Muscle of leg (tissue), 11 donors: Measurements from ENCODE around the gene GDPD2. TPM values are rescaled to one million over a fixed set of nuclear protein-coding genes. Genes with fewer than 3 reads are reported as not detected.

Source experiments
- DNase-seq: peaks from one replicate; pipeline ENCODE4 v3.0.0; 2013
- H3K27ac ChIP-seq: one replicate; pipeline ENCODE4 v1.5.1; 2013; ENCODE audit warnings: mild to moderate bottlenecking, low read length, control low read depth
- H3K27me3 ChIP-seq: one replicate; pipeline ENCODE4 v1.6.1; 2013; ENCODE audit warnings: low read length; ENCODE audit not compliant: control insufficient read depth, insufficient read depth
- H3K36me3 ChIP-seq: one replicate; pipeline ENCODE4 v1.6.1; 2013; ENCODE audit warnings: low read length; ENCODE audit not compliant: control insufficient read depth, insufficient read depth
- H3K4me1 ChIP-seq: one replicate; pipeline ENCODE4 v1.6.1; 2013; ENCODE audit warnings: low read length; ENCODE audit not compliant: control insufficient read depth, insufficient read depth
- H3K4me3 ChIP-seq: one replicate; pipeline ENCODE4 v1.5.1; 2013; ENCODE audit warnings: low read length, control low read depth
- H3K9me3 ChIP-seq: replicated peaks from 2 replicates; pipeline ENCODE4 v1.6.1; 2013; ENCODE audit warnings: low read depth, low read length; ENCODE audit not compliant: control insufficient read depth
- WGBS: methylation state at CpG from one replicate; pipeline ENCODE4 v1.1.5; 2013; ENCODE audit warnings: missing lambda C conversion rate; ENCODE audit not compliant: insufficient coverage; 5-methylcytosine and 5-hydroxymethylcytosine counted together
- polyA plus RNA-seq, 8 donors: library from polyadenylated mRNA; unstranded; fragments of 120-200 nt; gene quantifications; one replicate each; pipeline versions ENCODE4 v1.2.1 to v1.2.3, GENCODE V29; 2013; ENCODE audit warnings: inconsistent platforms in 1 of 8, low replicate concordance in 1 of 8; ENCODE audit not compliant: insufficient read length in 8 of 8, insufficient read depth in 1 of 8
- total RNA-seq: library from RNA; stranded (reverse); fragments of 120-200 nt; gene quantifications from one replicate; pipeline ENCODE4 v1.2.4, GENCODE V29; 2013

GDPD2 gene
- total and polyA plus RNA-seq, 9 donors = 0.09 to 1.0 (median 0.49) TPM

DNA sequence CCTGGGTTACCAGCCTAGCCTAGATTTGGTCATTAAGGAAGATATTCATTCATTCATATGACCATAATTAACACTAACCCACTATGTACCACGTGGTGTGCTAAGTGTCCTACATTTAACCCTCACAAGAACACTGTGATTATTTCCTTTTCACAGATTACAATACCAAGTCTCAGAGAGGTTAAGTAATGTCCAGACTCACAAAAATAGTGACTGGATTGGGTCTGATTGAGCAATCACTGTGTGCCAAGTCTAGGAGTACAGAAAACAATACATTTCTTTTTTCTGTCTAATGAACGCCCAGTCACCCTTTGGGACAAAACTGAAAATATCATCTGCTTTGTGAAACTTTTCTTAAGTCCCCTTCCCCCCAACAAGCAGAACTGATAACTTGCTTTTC is 13.9 kb downstream of the GDPD2 start:
- 57% methylated on average over 1 of the region's 2 CpGs for WGBS
- Histone ChIP-seq H3K9me3 (no peaks in the 10 kb centered on the region), H3K36me3 (no peaks in the 10 kb centered on the region), H3K4me3 (no peak overlapping the region), H3K4me1 (peaks cover 17% of the 10 kb centered on the region), H3K27me3 (peaks cover 46% of the 10 kb centered on the region), H3K27ac (no peak overlapping the region)
- DNase-seq = no peak

DNA sequence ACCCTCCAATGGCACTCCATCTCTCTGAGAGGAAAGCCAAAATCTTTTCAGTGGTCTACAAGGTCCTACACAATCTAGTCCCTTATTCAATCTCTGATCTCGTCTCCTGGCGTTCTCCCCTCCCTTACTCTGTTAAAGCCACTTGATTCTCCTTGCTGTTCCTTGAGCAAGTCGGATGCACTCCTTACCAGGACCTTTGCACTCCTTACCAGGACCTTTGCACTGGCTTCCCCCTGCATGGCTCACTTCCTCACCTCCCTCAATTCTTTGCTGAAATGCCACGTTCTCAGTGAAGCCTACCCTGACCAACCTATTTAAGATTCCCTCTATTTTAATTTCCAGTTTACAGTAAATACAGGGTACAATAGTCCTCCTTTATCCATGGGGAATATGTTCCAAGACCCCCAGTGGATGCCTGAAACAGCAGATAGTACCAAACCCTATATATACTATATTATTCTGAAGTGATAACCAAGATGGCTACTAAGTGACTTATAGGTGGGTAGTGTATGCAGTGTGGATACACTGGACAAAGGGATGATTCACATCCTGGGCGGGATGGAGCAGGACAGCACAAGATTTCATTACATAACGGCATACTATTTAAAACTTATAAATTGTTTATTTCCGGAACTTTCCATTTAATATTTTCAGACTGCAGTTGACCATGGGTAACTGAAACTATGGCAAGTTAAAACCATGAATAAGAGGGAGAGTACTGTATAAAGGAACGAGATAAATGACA is 15.0 kb downstream of the GDPD2 start:
- Histone ChIP-seq H3K27me3 (peaks cover 43% of the 10 kb centered on the region), H3K4me1 (peaks cover 17% of the 10 kb centered on the region), H3K9me3 (no peaks in the 10 kb centered on the region), H3K27ac (no peak overlapping the region), H3K4me3 (no peak overlapping the region), H3K36me3 (no peaks in the 10 kb centered on the region)
- DNase-seq = no peak
- WGBS = 60% methylated on average over 4 of the region's 8 CpGs

GRCh38 chrX:70439016-70439415 is 15.9 kb downstream of the GDPD2 start:
- Histone ChIP-seq H3K27me3 (peaks cover 50% of the 10 kb centered on the region), H3K27ac (no peak overlapping the region), H3K4me3 (no peak overlapping the region), H3K36me3 (no peaks in the 10 kb centered on the region), H3K9me3 (no peaks in the 10 kb centered on the region), H3K4me1 (peaks cover 12% of the 10 kb centered on the region)
- no peak for DNase-seq
- no CpG with 5 or more reads among the region's 1 CpG for WGBS

DNA sequence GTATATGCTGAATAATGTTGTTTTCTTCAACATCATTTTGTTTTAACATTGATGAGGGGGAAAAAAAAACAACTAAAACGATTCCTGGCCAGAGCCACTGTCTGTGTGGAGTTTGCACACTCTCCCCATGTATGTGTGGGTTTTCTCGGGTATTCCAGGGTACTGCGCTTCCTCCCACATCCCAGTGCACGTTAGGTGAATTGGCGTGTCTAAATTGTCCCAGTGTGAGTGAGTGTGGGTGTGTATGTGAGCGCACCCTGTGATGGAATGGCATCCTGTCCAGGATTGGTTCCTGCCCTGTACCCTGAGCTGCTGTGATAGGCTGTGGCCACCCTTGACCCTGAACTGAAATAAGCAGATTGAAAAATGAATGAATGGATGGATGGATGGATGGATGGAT is 19.1 kb downstream of the GDPD2 start:
- H3K4me3 ChIP-seq = no peak overlapping the region
- no peak overlapping the region for H3K27ac ChIP-seq
- 57% methylated on average over 3 of the region's 6 CpGs for WGBS
- peaks cover 59% of the 10 kb centered on the region for H3K27me3 ChIP-seq
- no peaks in the 10 kb centered on the region for H3K9me3 ChIP-seq
- no peaks in the 10 kb centered on the region for H3K36me3 ChIP-seq
- H3K4me1 ChIP-seq = no peaks in the 10 kb centered on the region
- no peak for DNase-seq

GRCh38 chrX:70444326-70444945 is 21.3 kb downstream of the GDPD2 start, which contains the start of gene DLG3:
DLG3 (plus strand) TSS chrX:70444835; CDS start chrX:70445202, 367 bp downstream.
- no peaks in the 10 kb centered on the region for H3K9me3 ChIP-seq
- peak; percentile 25 for DNase-seq
- no peaks in the 10 kb centered on the region for H3K36me3 ChIP-seq
- H3K27ac ChIP-seq = no peak within 1 kb of the TSS
- H3K27me3 ChIP-seq = peaks cover 55% of the 10 kb centered on the region
- 20% methylated on average over 18 of the region's 21 CpGs for WGBS
- no peaks in the 10 kb centered on the region for H3K4me1 ChIP-seq
- no peak within 1 kb of the TSS for H3K4me3 ChIP-seq

DNA sequence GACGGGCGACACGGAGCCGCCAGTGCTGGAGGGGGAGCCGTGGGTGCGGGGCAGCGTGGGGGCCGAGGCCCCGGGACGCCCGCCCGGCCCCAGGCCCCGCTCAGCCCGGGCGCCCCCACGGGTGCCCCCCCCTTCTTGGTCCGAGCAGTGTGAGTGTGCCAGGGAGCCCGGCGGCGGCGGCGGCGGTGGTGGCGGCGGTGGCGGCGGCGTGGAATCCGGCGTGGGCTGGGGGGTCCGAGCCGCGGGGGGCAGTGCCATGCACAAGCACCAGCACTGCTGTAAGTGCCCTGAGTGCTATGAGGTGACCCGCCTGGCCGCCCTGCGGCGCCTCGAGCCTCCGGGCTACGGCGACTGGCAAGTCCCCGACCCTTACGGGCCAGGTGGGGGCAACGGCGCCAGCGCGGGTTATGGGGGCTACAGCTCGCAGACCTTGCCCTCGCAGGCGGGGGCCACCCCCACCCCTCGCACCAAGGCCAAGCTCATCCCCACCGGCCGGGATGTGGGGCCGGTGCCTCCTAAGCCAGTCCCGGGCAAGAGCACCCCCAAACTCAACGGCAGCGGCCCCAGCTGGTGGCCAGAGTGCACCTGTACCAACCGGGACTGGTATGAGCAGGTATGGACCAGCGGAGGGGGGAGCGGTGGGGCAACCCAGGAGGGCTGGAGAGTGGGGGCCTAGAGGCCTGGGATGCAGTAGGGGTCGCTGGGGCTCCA is 22.0 kb downstream of the GDPD2 start:
- Histone ChIP-seq H3K9me3 (no peaks in the 10 kb centered on the region), H3K36me3 (no peaks in the 10 kb centered on the region), H3K4me1 (no peaks in the 10 kb centered on the region), H3K27ac (no peak overlapping the region), H3K4me3 (no peak overlapping the region), H3K27me3 (peaks cover 55% of the 10 kb centered on the region)
- WGBS = 39% methylated on average over 43 of the region's 61 CpGs
- DNase-seq = no peak

DNA sequence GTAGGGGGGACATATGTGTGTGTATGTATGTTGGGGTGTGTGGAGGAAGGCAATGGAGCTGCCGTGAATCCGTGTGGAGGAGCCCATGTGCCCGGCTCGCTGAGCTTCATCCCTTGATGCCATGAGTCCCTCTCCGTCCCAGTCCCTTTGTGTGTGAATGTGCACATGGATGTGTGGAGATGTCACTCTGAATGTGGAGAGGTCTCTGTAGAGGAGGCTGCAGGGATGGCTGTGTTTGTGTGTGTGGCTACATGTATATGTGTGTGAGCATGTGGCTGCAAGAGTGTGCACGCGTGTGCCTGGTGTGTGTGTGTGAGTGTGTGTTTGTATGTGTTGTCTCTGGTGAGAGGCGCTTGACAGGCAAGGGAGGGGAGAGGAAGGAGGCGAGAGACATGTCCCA is 22.8 kb downstream of the GDPD2 start:
- H3K9me3 ChIP-seq = no peaks in the 10 kb centered on the region
- no peak for DNase-seq
- 79% methylated on average over 8 of the region's 9 CpGs for WGBS
- no peak overlapping the region for H3K4me3 ChIP-seq
- H3K4me1 ChIP-seq = no peaks in the 10 kb centered on the region
- H3K36me3 ChIP-seq = no peaks in the 10 kb centered on the region
- H3K27me3 ChIP-seq = peaks cover 52% of the 10 kb centered on the region
- H3K27ac ChIP-seq = no peak overlapping the region

- Histone ChIP-seq H3K4me1 (peaks cover under 1% of the 10 kb centered on the region), H3K4me3 (no peak overlapping the region), H3K36me3 (no peaks in the 10 kb centered on the region), H3K27me3 (peaks cover 50% of the 10 kb centered on the region), H3K27ac (no peak overlapping the region), H3K9me3 (no peaks in the 10 kb centered on the region)
- DNase-seq = no peak
- 57% methylated on average over 11 of the region's 16 CpGs for WGBS
Measured at GRCh38 chrX:70446380-70447350, 23.6 kb downstream of the GDPD2 start.

DNA sequence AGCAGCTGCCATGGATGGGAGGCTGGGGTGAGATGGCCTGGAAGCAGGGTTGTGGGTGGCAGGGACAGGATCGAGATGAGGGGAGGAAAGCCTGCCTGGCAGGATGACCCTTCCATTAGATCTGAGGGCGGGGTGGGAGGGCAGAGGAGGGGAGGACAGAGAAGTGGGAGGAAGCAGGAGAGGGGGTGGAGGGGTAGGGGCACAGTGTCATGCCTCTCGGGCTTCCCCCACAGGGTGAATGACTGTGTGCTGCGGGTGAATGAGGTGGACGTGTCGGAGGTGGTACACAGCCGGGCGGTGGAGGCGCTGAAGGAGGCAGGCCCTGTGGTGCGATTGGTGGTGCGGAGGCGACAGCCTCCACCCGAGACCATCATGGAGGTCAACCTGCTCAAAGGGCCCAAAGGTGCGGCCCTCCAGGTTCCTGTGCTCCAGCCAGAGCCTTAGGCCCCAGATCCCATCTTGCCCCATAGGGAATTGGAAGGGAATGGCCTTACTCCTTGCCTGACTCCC is 26.4 kb downstream of the GDPD2 start:
- H3K36me3 ChIP-seq = no peaks in the 10 kb centered on the region
- no peaks in the 10 kb centered on the region for H3K9me3 ChIP-seq
- H3K27me3 ChIP-seq = peaks cover 34% of the 10 kb centered on the region
- H3K27ac ChIP-seq = no peak overlapping the region
- peaks cover 10% of the 10 kb centered on the region for H3K4me1 ChIP-seq
- 87% methylated on average over 14 of the region's 14 CpGs for WGBS
- no peak for DNase-seq
- no peak overlapping the region for H3K4me3 ChIP-seq
